HEK293T (cell line): ENCODE data around the gene KDM5A.
"Not testable (repeated sequence)": the region's sequence is repeated elsewhere in the genome, so short reads cannot be mapped to it uniquely, and the experiment has no call there.

ENCODE experiments used
- CTCF ChIA-PET: fragments of 350-600 bp; formaldehyde crosslinking; extraction: SDS; loops from one replicate; lab custom pipeline; 2021; ENCODE audit warnings: antibody characterized with exemption, inconsistent platforms; lab: Yijun Ruan, JAX
- POLR2A ChIA-PET: fragments of 350-600 bp; formaldehyde crosslinking; extraction: SDS; loops from one replicate; lab custom pipeline; 2020; ENCODE audit warnings: antibody characterized with exemption, inconsistent platforms; lab: Yijun Ruan, JAX
- DNase-seq: peaks from one replicate; pipeline ENCODE4 v3.0.0; 2012; ENCODE audit warnings: mixed read lengths; ENCODE audit errors: extremely low spot score
- ARNT ChIP-seq: fragments of 450-650 bp; IDR thresholded peaks from 2 replicates; pipeline ENCODE4 v1.6.1; 2017; ENCODE audit warnings: mild to moderate bottlenecking
- BHLHE40 ChIP-seq: fragments of 450-650 bp; IDR thresholded peaks from 2 replicates; pipeline ENCODE4 v1.6.1; 2016; ENCODE audit warnings: mild to moderate bottlenecking, moderate library complexity, borderline replicate concordance
- CTBP1 ChIP-seq: fragments of 450-650 bp; IDR thresholded peaks from 2 replicates; pipeline ENCODE4 v1.6.1; 2016; ENCODE audit warnings: borderline replicate concordance
- ELF4 ChIP-seq: fragments of 450-650 bp; IDR thresholded peaks from 2 replicates; pipeline ENCODE4 v1.6.1; 2017; ENCODE audit warnings: antibody characterized with exemption
- FOXA1 ChIP-seq: fragments of 450-650 bp; IDR thresholded peaks from 2 replicates; pipeline ENCODE4 v1.6.1; 2016; ENCODE audit warnings: mild to moderate bottlenecking
- FOXK2 ChIP-seq: fragments of 450-650 bp; IDR thresholded peaks from 2 replicates; pipeline ENCODE4 v1.6.1; 2016; ENCODE audit warnings: mild to moderate bottlenecking
- FOXM1 ChIP-seq: fragments of 450-650 bp; IDR thresholded peaks from 2 replicates; pipeline ENCODE4 v1.6.1; 2017; ENCODE audit warnings: mild to moderate bottlenecking, borderline replicate concordance
- HDGF ChIP-seq: fragments of 450-650 bp; IDR thresholded peaks from 2 replicates; pipeline ENCODE4 v1.6.1; 2017; ENCODE audit warnings: antibody characterized with exemption, borderline replicate concordance
- L3MBTL2 ChIP-seq: fragments of 450-650 bp; conservative IDR thresholded peaks from 2 replicates; pipeline ENCODE4 v1.6.1; 2016; ENCODE audit warnings: mild to moderate bottlenecking
- LEF1 ChIP-seq: fragments of 450-650 bp; IDR thresholded peaks from 2 replicates; pipeline ENCODE4 v1.6.1; 2017; ENCODE audit warnings: mild to moderate bottlenecking, borderline replicate concordance
- NFRKB ChIP-seq: fragments of 450-650 bp; IDR thresholded peaks from 2 replicates; pipeline ENCODE4 v1.6.1; 2016; ENCODE audit warnings: mild to moderate bottlenecking, moderate library complexity
- PKNOX1 ChIP-seq: fragments of 450-650 bp; IDR thresholded peaks from 2 replicates; pipeline ENCODE4 v1.6.1; 2016
- SP1 ChIP-seq: fragments of 450-650 bp; IDR thresholded peaks from 2 replicates; pipeline ENCODE4 v1.6.1; 2017
- SUZ12 ChIP-seq: fragments of 450-650 bp; IDR thresholded peaks from 2 replicates; pipeline ENCODE4 v1.6.1; 2016; ENCODE audit warnings: mild to moderate bottlenecking
- TARDBP ChIP-seq: fragments of 450-650 bp; IDR thresholded peaks from 2 replicates; pipeline ENCODE4 v1.6.1; 2016
- ZNF384 ChIP-seq: fragments of 450-650 bp; IDR thresholded peaks from 2 replicates; pipeline ENCODE4 v1.6.1; 2016

KDM5A gene

DNA sequence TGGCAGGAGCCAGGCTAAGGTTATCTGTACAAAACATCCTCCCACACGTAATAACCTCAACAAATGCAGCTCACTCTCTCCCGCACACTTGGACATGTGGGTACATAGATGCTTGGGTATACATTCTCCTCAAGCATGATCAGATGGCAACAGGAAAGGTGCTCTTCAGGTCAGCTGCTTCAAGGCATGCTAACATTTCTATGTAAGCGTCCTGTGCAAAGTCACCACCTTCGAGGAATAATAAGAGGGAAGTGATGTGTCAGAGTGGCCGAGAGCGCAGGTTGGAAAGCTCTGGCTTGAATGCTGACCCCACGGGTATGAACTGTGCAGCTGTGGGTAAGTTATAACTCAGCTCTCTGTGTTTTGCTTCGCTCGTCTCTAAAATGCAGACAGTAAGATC, 151.0 kb downstream of the KDM5A start:
- ChIA-PET CTCF (no interaction called here), POLR2A (no interaction called here)
- TF ChIP-seq FOXK2, result no peak
- no peak for TF ChIP-seq FOXM1
- TF ChIP-seq LEF1, result no peak
- TF ChIP-seq ARNT, result no peak
- no peak for TF ChIP-seq NFRKB
- TF ChIP-seq PKNOX1, result no peak
- TF ChIP-seq HDGF, result no peak
- TF ChIP-seq ELF4, result no peak
- no peak for TF ChIP-seq SP1
- no peak for TF ChIP-seq ZNF384
- TF ChIP-seq L3MBTL2, result no peak
- no peak for TF ChIP-seq SUZ12
- no peak for TF ChIP-seq CTBP1
- TF ChIP-seq FOXA1, result no peak
- TF ChIP-seq TARDBP, result no peak
- no peak for TF ChIP-seq BHLHE40
- no peak for DNase-seq

GRCh38 chr12:237026-237815, 151.9 kb downstream of the KDM5A start:
- no peak for DNase-seq
- ChIA-PET CTCF (interaction anchor here (1.0 kb wide), 1 partner anchor 17 kb away, joined by 3 read pairs; no protein-coding TSS in a partner anchor), POLR2A (no interaction called here)
- TF ChIP-seq ELF4 (no peak), ZNF384 (no peak), PKNOX1 (no peak), LEF1 (no peak), ARNT (no peak), L3MBTL2 (no peak), SUZ12 (no peak), TARDBP (no peak), FOXA1 (no peak), FOXK2 (no peak), SP1 (no peak)

GRCh38 chr12:236445-236844, 152.7 kb downstream of the KDM5A start:
- ChIA-PET POLR2A (no interaction called here), CTCF (interaction anchor here (1.0 kb wide), 1 partner anchor 17 kb away, joined by 3 read pairs; no protein-coding TSS in a partner anchor)
- no peak for DNase-seq
- TF ChIP-seq LEF1 (no peak), SUZ12 (no peak), CTBP1 (no peak), HDGF (no peak), NFRKB (no peak), TARDBP (no peak), FOXM1 (no peak), ZNF384 (no peak), ARNT (no peak), L3MBTL2 (no peak), FOXA1 (no peak), PKNOX1 (no peak), SP1 (no peak), ELF4 (no peak), BHLHE40 (no peak), FOXK2 (no peak)

DNA sequence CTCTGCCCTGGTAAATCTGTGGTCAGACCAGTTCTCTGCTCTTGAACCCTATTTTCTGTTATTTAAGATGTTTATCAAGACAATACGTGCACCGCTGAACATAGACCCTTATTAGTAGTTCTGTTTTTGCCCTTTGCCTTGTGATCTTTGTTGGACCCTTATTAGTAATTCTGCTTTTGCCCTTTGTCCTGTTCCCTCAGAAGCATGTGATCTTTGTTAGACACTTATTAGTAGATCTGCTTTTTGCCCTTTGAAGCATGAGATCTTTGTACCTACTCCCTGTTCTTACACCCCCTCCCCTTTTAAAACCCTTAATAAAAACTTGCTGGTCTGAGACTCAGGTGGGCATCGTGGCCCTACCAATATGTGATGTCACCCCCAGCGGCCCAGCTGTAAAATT, 153.2 kb downstream of the KDM5A start:
- CTCF ChIA-PET, result interaction anchor here (1.0 kb wide), 1 partner anchor 16 kb away, joined by 3 read pairs; no protein-coding TSS in a partner anchor
- POLR2A ChIA-PET, result not testable (repeated sequence)

DNA sequence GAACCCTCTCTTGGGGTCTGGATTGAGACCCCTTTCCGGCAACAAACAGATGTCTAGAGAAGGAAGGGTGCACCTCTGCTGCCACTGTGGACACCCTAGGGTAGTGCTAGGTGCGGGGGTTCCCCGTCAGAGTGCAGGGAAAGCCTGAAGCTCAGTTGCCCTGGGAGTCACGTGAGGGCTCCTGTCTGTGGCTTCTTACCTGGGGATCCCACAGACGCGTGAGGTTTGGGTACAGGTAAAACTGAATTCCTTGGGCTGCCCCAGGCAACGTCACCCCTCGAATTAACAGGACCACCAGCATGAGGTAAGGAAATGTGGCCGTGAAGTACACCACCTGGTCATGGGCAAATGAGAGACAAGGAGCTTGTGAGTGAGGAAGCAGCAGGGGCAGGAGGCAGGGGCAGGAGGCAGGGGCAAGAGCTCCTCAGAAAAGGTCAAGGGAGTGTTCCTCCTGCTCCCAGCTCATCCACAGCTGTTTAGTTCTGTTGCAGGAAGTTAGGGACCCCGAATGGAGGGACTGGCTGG, 154.2 kb downstream of the KDM5A start:
- ChIA-PET POLR2A (no interaction called here), CTCF (interaction anchor here (1.0 kb wide), 1 partner anchor 16 kb away, joined by 3 read pairs; no protein-coding TSS in a partner anchor)
- no peak for DNase-seq
- no peak for TF ChIP-seq NFRKB
- no peak for TF ChIP-seq LEF1
- TF ChIP-seq ELF4, result no peak
- no peak for TF ChIP-seq HDGF
- TF ChIP-seq TARDBP, result no peak
- no peak for TF ChIP-seq FOXM1
- no peak for TF ChIP-seq CTBP1
- no peak for TF ChIP-seq L3MBTL2
- TF ChIP-seq SUZ12, result no peak
- no peak for TF ChIP-seq ZNF384
- TF ChIP-seq FOXK2, result no peak
- TF ChIP-seq BHLHE40, result no peak
- TF ChIP-seq PKNOX1, result no peak
- TF ChIP-seq ARNT, result no peak
- no peak for TF ChIP-seq FOXA1
- no peak for TF ChIP-seq SP1

More for the DNA sequence above, 153.2 kb downstream of the KDM5A start:
- DNase-seq, result not testable (repeated sequence)
